Fibroblast of skin of abdomen (primary cell): ENCODE data around the gene SPRED1.

Experiments used
- DNase-seq: peaks from one replicate; pipeline ENCODE4 v3.0.0-alpha.2; 2013

Gene SPRED1

GRCh38 chr15:38367476-38367875 lies 114.8 kb downstream of the SPRED1 start:
- DNase-seq = peak; percentile 90

- DNase-seq = peak; percentile 52
Measured at GRCh38 chr15:38369936-38370478, 117.4 kb downstream of the SPRED1 start.

GRCh38 chr15:38373016-38373415 lies 120.4 kb downstream of the SPRED1 start:
- no peak for DNase-seq

- DNase-seq = no peak
Measured at GRCh38 chr15:38374029-38374428, 121.4 kb downstream of the SPRED1 start.

- no peak for DNase-seq
Measured at GRCh38 chr15:38374556-38374955, 121.9 kb downstream of the SPRED1 start.

- DNase-seq = no peak
Measured at GRCh38 chr15:38376081-38376480, 123.4 kb downstream of the SPRED1 start.

- no peak for DNase-seq
Measured at GRCh38 chr15:38377636-38378035, 125.0 kb downstream of the SPRED1 start.

GRCh38 chr15:38378161-38378560 lies 125.5 kb downstream of the SPRED1 start:
- DNase-seq = peak; percentile 12

GRCh38 chr15:38389924-38390542 lies 137.4 kb downstream of the SPRED1 start:
- peak; percentile 47 for DNase-seq

GRCh38 chr15:38391191-38391590 lies 138.6 kb downstream of the SPRED1 start:
- DNase-seq = no peak

- DNase-seq = peak; percentile 99
Measured at GRCh38 chr15:38398134-38398533, 145.5 kb downstream of the SPRED1 start.

GRCh38 chr15:38401106-38401505 lies 148.5 kb downstream of the SPRED1 start:
- DNase-seq = peak; percentile 47

- peak; percentile 53 for DNase-seq
Measured at GRCh38 chr15:38401701-38402100, 149.1 kb downstream of the SPRED1 start.

GRCh38 chr15:38406436-38406835 lies 153.8 kb downstream of the SPRED1 start:
- DNase-seq = peak; percentile 51
